T-helper 2 cell treated with Interferon-gamma antibody and Interleukin-4, amounts not matched to agents 100 ng/mL and 5 ng/mL, for 36 hours (primary cell): ENCODE data around the gene ENOSF1. TPM values are rescaled to one million over a fixed set of nuclear protein-coding genes. Genes with fewer than 3 reads are reported as not detected.

Experiments
- intact Hi-C: fragments of 100-400 bp; cut with micrococcal nuclease; formaldehyde crosslinking; loops from one replicate; pipeline ENCODE4 v1.15.1; 2023
- total RNA-seq: library from RNA; stranded (reverse); gene quantifications from 2 replicates; pipeline ENCODE4 v1.2.3, GENCODE V29; 2022

Gene ENOSF1
- total RNA-seq, 1 donor from 2014 or later: 89.6 TPM

GRCh38 chr18:709771-710170, 2.7 kb downstream of the ENOSF1 start:
- intact Hi-C loops: loop anchor here (10.0 kb wide), 1 partner anchor 85 kb away; no protein-coding TSS in a partner anchor

- intact Hi-C loops: no loop called here
Measured at GRCh38 chr18:708096-708495, 4.3 kb downstream of the ENOSF1 start.

GRCh38 chr18:706405-706804, 6.0 kb downstream of the ENOSF1 start:
- intact Hi-C loops: no loop called here

- intact Hi-C loops: no loop called here
Measured at GRCh38 chr18:703213-703967, 9.0 kb downstream of the ENOSF1 start.

GRCh38 chr18:697800-698199, 14.6 kb downstream of the ENOSF1 start:
- intact Hi-C loops: no loop called here

GRCh38 chr18:697012-697411, 15.4 kb downstream of the ENOSF1 start:
- intact Hi-C loops: no loop called here

- intact Hi-C loops: no loop called here
Measured at GRCh38 chr18:693466-694187, 18.8 kb downstream of the ENOSF1 start.

- intact Hi-C loops: no loop called here
Measured at GRCh38 chr18:692824-693223, 19.6 kb downstream of the ENOSF1 start.

GRCh38 chr18:688323-688722, 24.1 kb downstream of the ENOSF1 start:
- intact Hi-C loops: no loop called here

- intact Hi-C loops: no loop called here
Measured at GRCh38 chr18:686339-687111, 25.9 kb downstream of the ENOSF1 start.

GRCh38 chr18:685438-685837, 27.0 kb downstream of the ENOSF1 start:
- intact Hi-C loops: no loop called here

- intact Hi-C loops: loop anchor here (2.0 kb wide), 1 partner anchor 25 kb away; no protein-coding TSS in a partner anchor
Measured at GRCh38 chr18:683531-683930, 28.9 kb downstream of the ENOSF1 start.

- intact Hi-C loops: loop anchor here (1.0 to 2.0 kb wide), 2 partner anchors 24 to 28 kb away; no protein-coding TSS in a partner anchor
Measured at GRCh38 chr18:682833-683232, 29.6 kb downstream of the ENOSF1 start.

- intact Hi-C loops: loop anchor here (1.0 to 2.0 kb wide), 2 partner anchors 24 to 29 kb away; no protein-coding TSS in a partner anchor
Measured at GRCh38 chr18:682416-682815, 30.0 kb downstream of the ENOSF1 start.

- intact Hi-C loops: loop anchor here (1.0 to 2.0 kb wide), 2 partner anchors 23 to 29 kb away; no protein-coding TSS in a partner anchor
Measured at GRCh38 chr18:681985-682384, 30.4 kb downstream of the ENOSF1 start.

GRCh38 chr18:680392-680791, 32.0 kb downstream of the ENOSF1 start:
- intact Hi-C loops: no loop called here

- intact Hi-C loops: no loop called here
Measured at GRCh38 chr18:679516-679915, 32.9 kb downstream of the ENOSF1 start.

- intact Hi-C loops: no loop called here
Measured at GRCh38 chr18:678482-679182, 33.8 kb downstream of the ENOSF1 start.

- intact Hi-C loops: no loop called here
Measured at GRCh38 chr18:677951-678381, 34.5 kb downstream of the ENOSF1 start.

GRCh38 chr18:677145-677544, 35.3 kb downstream of the ENOSF1 start:
- intact Hi-C loops: no loop called here

GRCh38 chr18:676736-677135, 35.7 kb downstream of the ENOSF1 start:
- intact Hi-C loops: no loop called here
